H9 (cell line): ENCODE data around the gene CHD1. TPM values are rescaled to one million over a fixed set of nuclear protein-coding genes. Genes with fewer than 3 reads are reported as not detected.

Experiments used
- DNase-seq: peaks from one replicate; pipeline ENCODE4 v3.0.0-alpha.2; 2017
- H2AFZ ChIP-seq: one replicate; pipeline ENCODE4 v1.6.1; 2013; ENCODE audit warnings: mild to moderate bottlenecking, low read length, control low read depth, moderate library complexity
- H2AK5ac ChIP-seq: 2 replicates; pipeline ENCODE4 v1.6.1; 2013; ENCODE audit warnings: low read length, control low read depth, mixed read lengths; ENCODE audit not compliant: insufficient read length
- H2BK120ac ChIP-seq: one replicate; pipeline ENCODE4 v1.6.1; 2013; ENCODE audit warnings: low read depth, mild to moderate bottlenecking, low read length, control low read depth, inconsistent platforms; ENCODE audit not compliant: poor library complexity, severe bottlenecking
- H2BK12ac ChIP-seq: 2 replicates; pipeline ENCODE4 v1.6.1; 2013; ENCODE audit warnings: low read length, control low read depth, mixed read lengths, low read depth; ENCODE audit not compliant: insufficient read length
- H2BK15ac ChIP-seq: 2 replicates; pipeline ENCODE4 v1.6.1; 2013; ENCODE audit warnings: low read depth, low read length, control low read depth
- H2BK20ac ChIP-seq: one replicate; pipeline ENCODE4 v1.6.1; 2013; ENCODE audit warnings: low read depth, mild to moderate bottlenecking, low read length, control low read depth, inconsistent platforms; ENCODE audit not compliant: poor library complexity, severe bottlenecking
- H2BK5ac ChIP-seq: 2 replicates; pipeline ENCODE4 v1.6.1; 2013; ENCODE audit warnings: low read length, control low read depth, mixed read lengths; ENCODE audit not compliant: insufficient read length
- H3K14ac ChIP-seq: 2 replicates; pipeline ENCODE4 v1.6.1; 2013; ENCODE audit warnings: low read length, control low read depth; ENCODE audit not compliant: insufficient read depth
- H3K18ac ChIP-seq: 2 replicates; pipeline ENCODE4 v1.6.1; 2013; ENCODE audit warnings: low read depth, mild to moderate bottlenecking, mixed read lengths, low read length, control low read depth; ENCODE audit not compliant: insufficient read length
- H3K23ac ChIP-seq: 2 replicates; pipeline ENCODE4 v1.6.1; 2013; ENCODE audit warnings: low read length, control low read depth, mixed read lengths, low read depth; ENCODE audit not compliant: insufficient read length
- H3K23me2 ChIP-seq: 2 replicates; pipeline ENCODE4 v1.6.1; 2013; ENCODE audit warnings: low read depth, mild to moderate bottlenecking, mixed read lengths, low read length, control low read depth; ENCODE audit not compliant: insufficient read length, poor library complexity, severe bottlenecking
- H3K27ac ChIP-seq: 2 replicates; pipeline ENCODE4 v1.5.1; 2013; ENCODE audit warnings: low read length, control low read depth, mixed read lengths, low read depth; ENCODE audit not compliant: insufficient read length
- H3K27me3 ChIP-seq: 2 replicates; pipeline ENCODE4 v1.6.1; 2013; ENCODE audit warnings: low read length, control low read depth, inconsistent platforms; ENCODE audit not compliant: insufficient read depth
- H3K4ac ChIP-seq: 2 replicates; pipeline ENCODE4 v1.6.1; 2013; ENCODE audit warnings: low read depth, mild to moderate bottlenecking, control low read depth, inconsistent platforms, low read length, moderate library complexity
- H3K4me1 ChIP-seq: 2 replicates; pipeline ENCODE4 v1.6.1; 2013; ENCODE audit warnings: low read length, control low read depth, inconsistent platforms; ENCODE audit not compliant: insufficient read depth
- H3K4me2 ChIP-seq: 2 replicates; pipeline ENCODE4 v1.6.1; 2013; ENCODE audit warnings: low read length, control low read depth, mixed read lengths; ENCODE audit not compliant: insufficient read length, insufficient read depth
- H3K56ac ChIP-seq: 2 replicates; pipeline ENCODE4 v1.6.1; 2013; ENCODE audit warnings: low read depth, mild to moderate bottlenecking, mixed read lengths, low read length, control low read depth; ENCODE audit not compliant: insufficient read length
- H3K79me1 ChIP-seq: 2 replicates; pipeline ENCODE4 v1.6.1; 2013; ENCODE audit warnings: low read depth, mild to moderate bottlenecking, moderate library complexity, low read length, control low read depth, inconsistent platforms; ENCODE audit not compliant: insufficient read depth, poor library complexity, severe bottlenecking
- H3K79me2 ChIP-seq: 2 replicates; pipeline ENCODE4 v1.6.1; 2013; ENCODE audit warnings: low read length, control low read depth, inconsistent platforms; ENCODE audit not compliant: insufficient read depth
- H3K9ac ChIP-seq: 2 replicates; pipeline ENCODE4 v1.6.1; 2013; ENCODE audit warnings: low read length, control low read depth, mixed read lengths; ENCODE audit not compliant: insufficient read length; ENCODE audit errors: extremely low read depth
- H3K9me3 ChIP-seq: one replicate; pipeline ENCODE4 v1.6.1; 2013; ENCODE audit warnings: low read depth, low read length, inconsistent platforms; ENCODE audit not compliant: control insufficient read depth
- H3T11ph ChIP-seq: one replicate; pipeline ENCODE4 v1.6.1; 2013; ENCODE audit warnings: mild to moderate bottlenecking, low read length, control low read depth, inconsistent platforms
- H4K20me1 ChIP-seq: one replicate; pipeline ENCODE4 v1.6.1; 2013; ENCODE audit not compliant: control insufficient read depth, insufficient read length, insufficient read depth
- H4K5ac ChIP-seq: 2 replicates; pipeline ENCODE4 v1.6.1; 2013; ENCODE audit warnings: low read depth, mild to moderate bottlenecking, mixed read lengths, low read length, control low read depth; ENCODE audit not compliant: insufficient read length
- H4K8ac ChIP-seq: replicated peaks from 2 replicates; pipeline ENCODE4 v1.6.1; 2013; ENCODE audit warnings: low read length, control low read depth, mixed read lengths, low read depth; ENCODE audit not compliant: insufficient read length
- H4K91ac ChIP-seq: 2 replicates; pipeline ENCODE4 v1.6.1; 2013; ENCODE audit warnings: low read depth, mild to moderate bottlenecking, moderate library complexity, mixed read lengths, low read length, control low read depth; ENCODE audit not compliant: insufficient read length
- H3K27ac Mint-ChIP-seq, 3 experiments: 2 replicates in 2 of 3; 3 replicates in 1 of 3; pipeline ENCODE4 v1.8.0; 2020 to 2021; ENCODE audit warnings: mixed read lengths in 3 of 3, mild to moderate bottlenecking in 1 of 3, moderate library complexity in 1 of 3
- H3K27me3 Mint-ChIP-seq: 2 replicates; pipeline ENCODE4 v1.8.0; 2021; ENCODE audit warnings: low read depth, mild to moderate bottlenecking, moderate library complexity, mixed read lengths
- H3K36me3 Mint-ChIP-seq, 3 experiments: 2 replicates in 2 of 3; 3 replicates in 1 of 3; pipeline ENCODE4 v1.8.0; 2020 to 2021; ENCODE audit warnings: low read depth in 3 of 3, mixed read lengths in 3 of 3; ENCODE audit not compliant: insufficient read depth in 1 of 3
- H3K4me1 Mint-ChIP-seq, 2 experiments: 2 replicates each; pipeline ENCODE4 v1.8.0; 2020; ENCODE audit warnings: mixed read lengths in 2 of 2
- H3K4me3 Mint-ChIP-seq, 2 experiments: 2 replicates in 1 of 2; 3 replicates in 1 of 2; pipeline ENCODE4 v1.8.0; 2020 to 2021; ENCODE audit warnings: mild to moderate bottlenecking in 2 of 2, mixed read lengths in 2 of 2, moderate library complexity in 1 of 2
- H3K9me3 Mint-ChIP-seq, 2 experiments: 2 replicates in 1 of 2; 3 replicates in 1 of 2; pipeline ENCODE4 v1.8.0; 2020; ENCODE audit warnings: mild to moderate bottlenecking in 2 of 2, mixed read lengths in 2 of 2, moderate library complexity in 1 of 2
- CTCF ChIP-seq: fragments of 200-600 bp; sonication (generic); conservative IDR thresholded peaks from 3 replicates; pipeline ENCODE4 v1.8.0; 2021; ENCODE audit warnings: antibody characterized with exemption, mild to moderate bottlenecking
- WGBS: extraction: QIAGEN DNeasy Blood & Tissue Kit; methylation state at CpG from one replicate; pipeline ENCODE4 v1.1.7; 2013; ENCODE audit warnings: missing lambda C conversion rate, low lambda C conversion rate, mixed read lengths; ENCODE audit not compliant: insufficient read length; ENCODE audit errors: extremely low coverage; 5-methylcytosine and 5-hydroxymethylcytosine counted together
- total RNA-seq: library from RNA; stranded (reverse); gene quantifications from 2 replicates; pipeline ENCODE4 v1.2.1, GENCODE V29; 2021

Gene CHD1
- total RNA-seq, 1 experiment from 2014 or later = 62.7 TPM

GRCh38 chr5:98977723-98978122 is 48.9 kb upstream of the CHD1 start:
- H2BK5ac ChIP-seq = no peak overlapping the region
- no peaks in the 10 kb centered on the region for H3K23me2 ChIP-seq

More at GRCh38 chr5:98977723-98978122, 48.9 kb upstream of the CHD1 start:
- Histone ChIP-seq H3K27me3 (no peaks in the 10 kb centered on the region), H3K23ac (no peak overlapping the region), H4K91ac (no peak overlapping the region), H3K79me1 (no peaks in the 10 kb centered on the region), H2AFZ (no peak overlapping the region), H4K8ac (no peak overlapping the region), H3T11ph (no peak overlapping the region), H3K79me2 (no peaks in the 10 kb centered on the region), H3K18ac (no peak overlapping the region), H2BK15ac (no peak overlapping the region), H3K14ac (no peak overlapping the region), H3K9me3 (no peaks in the 10 kb centered on the region), H3K56ac (no peak overlapping the region), H3K4me1 (no peaks in the 10 kb centered on the region), H4K5ac (no peak overlapping the region), H2AK5ac (no peak overlapping the region), H3K4ac (no peak overlapping the region), H4K20me1 (no peaks in the 10 kb centered on the region), H3K9ac (no peak overlapping the region), H2BK20ac (no peak overlapping the region), H3K4me2 (no peak overlapping the region), H3K27ac (no peak overlapping the region), H2BK12ac (no peak overlapping the region), H2BK120ac (no peak overlapping the region)
- no CpG with 5 or more reads among the region's 1 CpG for WGBS
- Mint-ChIP-seq H3K9me3 (no peaks in the 10 kb centered on the region), H3K27me3 (peaks cover 3% of the 10 kb centered on the region; the same call in 1 of the 2 replicates), H3K4me1 (no peaks in the 10 kb centered on the region), H3K36me3 (no peaks in the 10 kb centered on the region), H3K4me3 (no peak overlapping the region), H3K27ac (no peak overlapping the region)
- no peak for TF ChIP-seq CTCF
- no peak for DNase-seq
